NCI-H446 (cell line): ENCODE data around the gene MTLN.
"Not testable (repeated sequence)": the region's sequence is repeated elsewhere in the genome, so short reads cannot be mapped to it uniquely, and the experiment has no call there.

Source experiments
- DNase-seq, 2 experiments: peaks; one replicate each; lab custom pipeline; 2025; lab: John Stamatoyannopoulos, UW

Gene MTLN

DNA sequence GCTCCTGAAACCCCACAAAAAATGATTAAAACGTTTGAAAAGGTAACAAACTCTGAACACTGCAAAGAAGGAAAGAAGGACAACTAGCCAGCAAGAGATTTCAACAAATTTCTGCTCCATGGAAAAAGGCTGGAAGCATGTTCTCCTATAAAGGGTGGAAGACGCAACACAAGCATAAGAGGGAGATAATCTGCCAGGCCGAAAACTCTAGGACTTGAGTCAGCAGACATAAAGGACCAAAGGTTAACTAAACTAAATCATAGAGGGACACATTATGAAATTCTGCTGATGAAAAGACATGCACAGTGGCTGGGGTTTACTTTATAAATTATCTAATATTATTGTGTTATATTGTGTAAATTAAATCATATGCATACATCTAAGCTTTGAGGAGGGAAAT, 14.3 kb downstream of the MTLN start:
- DNase-seq = no peak

DNA sequence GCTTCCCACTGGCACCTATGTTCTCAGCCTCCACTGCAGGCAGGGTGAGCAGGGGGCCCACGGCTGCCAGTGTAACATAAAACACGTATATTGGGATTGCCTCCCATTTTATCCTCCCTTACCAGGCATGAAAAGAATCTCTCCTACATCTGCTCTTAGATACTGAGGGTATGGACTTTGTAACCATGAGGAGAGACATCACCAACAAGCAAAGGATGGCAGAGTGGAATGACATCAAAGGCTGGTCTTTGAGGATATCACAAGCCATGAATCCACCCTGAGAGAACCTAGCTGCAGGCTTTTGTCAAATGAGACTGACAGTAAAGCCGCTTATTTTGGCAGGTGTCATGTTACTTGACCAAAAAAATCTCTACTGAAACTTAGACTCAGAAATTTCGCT, 14.9 kb downstream of the MTLN start:
- DNase-seq = no peak

DNA sequence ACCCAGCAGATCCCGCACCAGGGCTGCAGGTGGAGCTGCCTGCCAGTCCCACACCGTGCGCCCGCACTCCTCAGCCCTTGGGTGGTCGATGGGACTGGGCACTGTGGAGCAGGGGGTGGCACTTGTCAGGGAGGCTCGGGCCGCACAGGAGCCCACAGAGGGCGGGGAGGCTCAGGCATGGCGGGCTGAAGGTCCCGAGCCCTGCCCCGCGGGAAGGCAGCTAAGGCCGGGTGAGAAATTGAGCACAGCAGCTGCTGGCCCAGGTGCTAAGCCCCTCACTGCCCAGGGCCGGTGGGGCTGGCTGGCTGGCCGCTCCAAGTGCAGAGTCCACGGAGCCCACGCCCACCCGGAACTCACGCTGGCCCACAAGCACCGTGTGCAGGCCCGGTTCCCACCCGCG, 22.2 kb downstream of the MTLN start:
- DNase-seq = not testable (repeated sequence)

DNA sequence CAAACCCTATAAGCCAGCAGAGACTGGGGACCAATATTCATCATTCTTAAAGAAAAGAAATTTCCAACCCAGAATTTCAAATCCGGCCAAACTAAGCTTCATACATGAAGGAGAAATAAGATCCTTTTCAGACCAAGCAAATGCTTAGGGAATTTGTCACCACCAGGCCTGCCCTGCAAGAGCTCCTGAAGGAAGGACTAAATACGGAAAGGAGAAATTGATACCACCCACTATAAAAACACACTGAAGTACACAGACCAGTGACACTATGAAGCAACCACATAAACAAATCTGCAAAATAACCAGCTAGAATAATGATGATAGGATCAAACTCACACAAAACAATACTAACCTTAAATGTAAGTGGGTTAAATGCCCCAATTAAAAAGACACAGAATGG, 29.9 kb downstream of the MTLN start:
- DNase-seq = no peak

DNA sequence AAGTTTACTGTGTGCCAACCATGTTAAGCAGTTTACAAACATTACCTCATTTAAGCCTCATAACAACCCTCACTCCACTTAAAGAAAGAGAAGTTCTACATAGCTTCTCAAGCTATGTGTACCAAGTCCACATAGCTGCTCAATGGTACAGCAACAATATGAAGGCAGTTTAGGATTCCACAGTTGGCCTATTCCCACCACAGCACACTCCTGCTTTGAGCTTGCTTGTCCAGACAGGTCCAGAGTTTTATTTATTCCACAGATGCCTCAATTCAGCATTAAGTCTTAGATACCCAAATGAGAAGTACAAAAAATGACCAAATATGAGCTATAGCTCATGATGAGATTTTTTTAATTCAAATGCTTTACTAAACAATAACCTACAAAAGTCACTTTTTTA, 32.3 kb downstream of the MTLN start:
- no peak for DNase-seq

DNA sequence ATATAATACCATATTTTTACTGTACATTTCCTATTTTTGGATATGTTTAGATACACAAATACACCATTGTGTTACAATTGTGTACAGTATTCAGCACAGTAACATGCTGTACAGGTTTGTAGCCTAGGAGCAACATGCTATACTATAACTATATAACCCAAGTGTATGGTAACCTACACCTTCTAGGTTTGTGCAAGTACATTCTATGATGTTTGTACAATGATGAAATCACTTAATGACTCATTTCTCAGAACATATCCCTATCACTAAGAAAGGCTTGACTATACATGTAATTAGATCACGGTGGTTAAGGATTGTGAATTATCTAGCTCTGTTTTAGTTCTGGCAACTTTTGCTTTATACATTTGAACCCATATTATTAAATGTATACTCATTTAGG, 38.8 kb downstream of the MTLN start:
- DNase-seq = no peak

DNA sequence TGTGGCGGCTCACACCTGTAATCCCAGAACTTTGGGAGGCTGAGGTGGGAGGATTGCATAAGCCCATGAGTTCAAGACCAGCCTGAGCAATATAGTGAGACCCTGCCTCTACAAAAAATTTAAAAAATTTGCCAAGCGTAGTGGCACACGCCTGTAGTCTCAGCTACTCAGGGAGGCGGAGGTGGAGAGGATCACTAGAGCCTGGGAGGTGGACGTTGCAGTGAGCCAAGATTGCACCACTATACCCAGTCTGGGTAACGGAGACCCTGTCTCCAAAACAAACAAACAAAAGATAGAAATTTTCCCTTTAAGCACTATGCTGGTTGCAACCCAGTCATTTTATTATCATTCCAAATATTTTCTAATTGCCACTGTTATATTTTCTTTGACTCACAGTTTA, 39.8 kb downstream of the MTLN start:
- DNase-seq = no peak

DNA sequence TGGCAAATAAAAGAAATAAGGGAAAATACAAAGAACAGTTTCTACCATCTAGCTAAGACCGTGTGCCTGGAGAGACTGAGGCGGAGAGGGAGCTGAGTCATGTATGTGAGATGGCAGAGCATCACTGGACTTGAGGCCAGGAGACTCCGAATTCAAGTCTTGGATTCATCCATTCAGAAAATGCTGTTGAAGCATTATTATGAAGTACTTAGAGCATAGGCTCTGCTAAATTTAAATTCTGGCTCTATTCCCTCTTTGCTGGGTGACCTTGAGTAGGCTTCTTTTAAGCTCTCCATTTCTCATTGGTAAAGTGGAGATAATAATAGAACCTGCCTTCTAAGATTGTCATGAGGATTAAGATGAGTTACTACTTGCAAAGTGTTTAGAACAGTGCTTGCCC, 42.2 kb downstream of the MTLN start:
- DNase-seq = no peak

DNA sequence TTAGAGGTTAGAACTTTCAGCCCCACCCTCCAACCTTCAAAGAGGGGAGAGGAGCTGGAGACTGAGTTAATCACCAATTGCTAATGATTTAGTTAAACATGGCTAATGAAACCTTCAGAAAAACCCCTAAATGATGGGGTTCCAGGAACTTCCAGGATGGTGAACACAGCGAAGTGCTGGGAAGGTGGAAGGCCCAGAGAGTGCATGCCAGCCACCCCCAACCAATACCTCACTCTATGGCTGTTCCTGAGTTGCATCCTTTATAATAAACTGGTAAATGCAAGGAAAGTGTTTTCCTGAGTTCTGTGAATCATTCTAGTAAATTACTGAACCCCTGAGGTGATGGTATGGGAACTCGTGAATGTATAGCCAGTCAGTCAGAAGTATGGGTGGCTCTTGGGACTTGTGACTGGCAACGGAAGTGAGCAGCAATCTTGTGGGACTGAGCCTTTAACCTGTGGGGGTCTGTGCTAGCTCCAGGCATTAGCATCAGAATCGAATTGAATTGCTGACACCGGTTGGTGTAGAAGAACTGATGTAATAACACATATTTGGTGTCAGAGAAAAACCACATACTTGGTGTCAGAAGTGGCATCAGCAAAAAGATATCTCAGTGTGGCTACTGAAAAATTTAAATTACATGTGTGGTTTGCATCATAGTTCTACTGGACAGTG, 44.9 kb downstream of the MTLN start:
- no peak for DNase-seq

DNA sequence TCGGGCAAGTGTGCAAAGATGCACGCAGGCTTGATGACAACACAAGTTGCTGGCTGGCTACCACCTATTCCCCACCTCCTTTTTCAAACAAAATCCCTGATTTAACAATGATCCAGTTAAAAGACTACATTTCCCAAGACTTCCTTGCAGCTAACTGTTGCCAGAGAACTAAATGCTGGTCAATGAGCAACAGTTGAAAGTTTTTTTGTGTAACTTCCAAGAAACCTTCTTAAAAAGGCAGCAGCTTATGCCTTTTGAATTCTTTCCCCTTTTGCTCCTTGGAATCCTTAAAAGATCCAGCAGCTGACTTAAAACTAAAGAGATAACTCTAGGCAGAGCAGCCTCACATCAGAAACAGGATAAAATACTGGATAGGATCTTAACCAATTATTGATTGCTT, 46.1 kb downstream of the MTLN start:
- no peak for DNase-seq
